GM18508 (cell line): ENCODE data around the gene WNT2.
"Not testable (repeated sequence)": the region's sequence is repeated elsewhere in the genome, so short reads cannot be mapped to it uniquely, and the experiment has no call there.

Experiments used
- ATAC-seq: cut with Tn5 transposase; IDR thresholded peaks from one replicate; pipeline ENCODE4 v1.9.1; 2021; ENCODE audit warnings: moderate number of reproducible peaks; ENCODE audit not compliant: insufficient read depth, unreplicated experiment

The WNT2 gene

DNA sequence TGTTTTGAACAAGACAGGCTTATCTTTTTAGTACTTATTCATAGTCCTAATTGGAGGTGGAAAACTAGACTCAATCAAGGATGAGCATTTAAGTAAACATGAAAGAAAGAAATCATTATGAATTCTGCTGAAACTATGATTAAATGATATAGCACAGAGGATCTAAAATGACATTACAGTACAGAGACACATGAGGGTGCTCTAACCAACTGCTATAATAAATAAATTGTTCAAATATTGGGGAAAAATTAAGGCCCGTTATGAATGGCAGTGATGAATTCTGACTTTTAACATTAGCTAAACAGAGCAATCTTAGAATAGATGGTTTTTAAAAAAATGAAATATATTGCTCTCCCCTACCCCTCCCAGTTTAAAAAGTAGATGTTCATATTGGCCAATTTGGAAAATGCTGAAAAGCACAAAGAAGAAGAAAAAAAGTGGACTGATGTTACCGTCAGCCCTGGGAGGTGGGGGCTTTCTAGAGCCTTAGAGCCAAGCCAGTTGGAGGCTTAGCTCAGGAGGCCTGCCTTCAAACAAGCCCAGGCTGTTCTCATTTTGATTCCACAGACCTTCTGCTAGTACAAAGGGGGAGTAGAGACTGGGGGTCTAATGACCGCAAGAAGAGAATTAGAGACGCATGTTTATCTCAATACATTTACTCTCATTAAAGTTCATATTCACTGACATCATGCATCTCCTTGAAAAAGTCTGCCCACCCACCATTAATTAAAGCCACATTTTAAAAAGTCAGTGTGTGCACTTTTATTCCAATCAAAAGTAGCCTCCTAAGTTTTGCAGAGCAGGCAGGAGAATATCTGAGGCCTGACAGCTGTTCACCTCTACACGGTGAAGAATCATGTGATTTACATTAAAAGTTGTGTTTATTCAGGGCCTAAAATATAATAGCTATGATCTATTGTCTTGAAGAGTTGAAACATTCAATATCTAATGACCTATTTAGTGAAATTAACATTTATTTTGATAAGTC lies 10.0 kb downstream of the WNT2 start:
- no peak for ATAC-seq

- ATAC-seq: no peak
These were observed 14.0 kb downstream of the WNT2 start for GRCh38 chr7:117308891-117309290.

DNA sequence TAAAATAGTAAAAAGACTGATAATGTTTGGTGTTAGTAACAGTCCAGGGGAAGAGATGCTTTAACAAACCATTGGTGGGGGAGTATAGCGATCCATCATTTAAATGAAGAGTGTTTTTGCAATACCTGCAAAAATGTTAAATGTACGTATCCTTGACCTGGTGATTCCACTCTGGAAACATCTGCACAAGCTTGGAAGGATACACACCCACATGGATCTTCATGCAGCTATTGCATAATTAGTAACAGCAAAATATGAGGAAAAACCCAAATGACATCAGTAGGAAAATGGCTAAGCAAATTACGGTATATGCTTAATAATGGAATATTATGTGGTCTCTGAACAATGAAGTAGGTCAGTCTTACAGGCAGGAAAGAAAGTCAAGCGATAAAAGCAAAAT lies 20.5 kb downstream of the WNT2 start:
- no peak for ATAC-seq

DNA sequence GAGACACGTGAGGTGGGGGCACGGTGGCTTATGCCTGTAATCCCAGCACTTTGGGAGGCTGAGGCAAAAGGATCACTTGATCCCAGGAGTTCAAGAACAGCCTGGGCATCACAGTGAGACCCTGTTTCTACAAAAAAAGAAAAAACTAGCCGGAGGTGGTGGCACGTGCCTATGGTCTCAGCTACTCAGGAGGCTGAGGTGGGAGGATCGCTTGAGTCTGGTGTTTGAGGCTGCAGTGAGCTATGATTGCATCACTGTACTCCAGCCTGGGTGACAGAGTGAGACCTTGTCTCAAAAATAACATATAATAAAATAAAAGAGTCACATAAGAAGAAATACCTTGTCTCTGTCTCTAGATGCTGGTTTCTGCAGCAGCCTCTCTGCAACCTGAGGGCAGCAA lies 22.4 kb downstream of the WNT2 start:
- ATAC-seq: not testable (repeated sequence)

DNA sequence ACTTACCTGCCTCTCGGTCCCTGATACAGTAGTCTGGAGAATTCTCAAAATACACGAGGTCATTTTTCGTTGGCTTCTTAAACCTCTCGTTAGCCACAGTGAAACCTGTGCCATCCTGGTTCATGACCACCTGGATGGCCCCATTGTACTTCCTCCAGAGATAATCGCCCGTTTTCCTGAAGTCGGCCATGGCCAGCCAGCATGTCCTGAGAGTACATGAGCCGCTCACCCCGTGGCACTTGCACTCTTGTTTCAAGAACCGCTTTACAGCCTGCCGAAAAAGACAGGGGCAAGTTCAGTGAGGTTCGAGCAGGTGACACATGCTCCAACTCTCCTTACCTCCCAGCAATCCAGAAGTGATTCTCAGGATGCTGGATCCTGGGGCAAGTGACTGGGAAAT lies 25.3 kb downstream of the WNT2 start:
- no peak for ATAC-seq

DNA sequence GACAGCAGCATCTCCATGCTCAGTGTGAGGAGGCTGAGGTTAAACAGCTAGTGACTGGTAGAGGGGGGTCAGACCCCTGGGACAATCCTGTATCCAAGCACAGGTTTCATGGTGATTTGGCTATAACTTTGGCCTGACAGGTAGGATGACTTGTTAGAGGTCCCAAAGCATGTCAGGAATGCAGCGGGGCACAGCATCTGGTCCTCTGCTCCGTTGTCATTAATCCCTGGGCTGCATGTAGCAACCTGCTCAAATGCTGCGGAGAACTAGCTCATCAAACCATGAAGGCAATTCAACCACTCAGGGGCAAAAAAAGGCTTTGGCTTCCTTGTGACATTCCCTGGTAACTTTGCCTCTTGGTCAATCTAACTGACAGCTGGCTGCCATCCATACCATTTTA lies 26.8 kb downstream of the WNT2 start:
- ATAC-seq: no peak

GRCh38 chr7:117285826-117286225 lies 37.0 kb downstream of the WNT2 start:
- ATAC-seq: no peak

- ATAC-seq: no peak
These were observed 38.2 kb downstream of the WNT2 start for GRCh38 chr7:117284692-117285091.

DNA sequence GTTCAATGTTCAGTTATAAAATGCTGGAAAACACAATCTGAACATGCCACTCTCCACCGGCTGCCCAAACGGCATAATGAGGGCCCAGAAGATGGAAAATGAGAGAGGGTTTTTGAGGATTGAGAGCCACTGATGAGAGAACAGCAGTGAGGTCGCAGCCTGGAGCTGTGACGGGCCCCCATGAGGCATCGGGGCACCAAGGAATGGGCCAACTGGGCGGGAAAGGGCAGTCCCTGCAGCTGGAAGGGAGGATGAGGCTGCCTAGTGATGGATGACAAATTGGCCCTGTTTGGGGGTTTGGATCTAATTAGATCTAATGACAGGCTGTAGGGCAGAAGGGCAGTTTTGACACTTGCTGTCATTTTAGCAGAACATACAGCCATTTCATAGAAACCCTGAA lies 39.1 kb downstream of the WNT2 start:
- no peak for ATAC-seq

GRCh38 chr7:117283371-117283770 lies 39.5 kb downstream of the WNT2 start:
- ATAC-seq: no peak

- ATAC-seq: no peak
These were observed 40.5 kb downstream of the WNT2 start for GRCh38 chr7:117282239-117282812.

DNA sequence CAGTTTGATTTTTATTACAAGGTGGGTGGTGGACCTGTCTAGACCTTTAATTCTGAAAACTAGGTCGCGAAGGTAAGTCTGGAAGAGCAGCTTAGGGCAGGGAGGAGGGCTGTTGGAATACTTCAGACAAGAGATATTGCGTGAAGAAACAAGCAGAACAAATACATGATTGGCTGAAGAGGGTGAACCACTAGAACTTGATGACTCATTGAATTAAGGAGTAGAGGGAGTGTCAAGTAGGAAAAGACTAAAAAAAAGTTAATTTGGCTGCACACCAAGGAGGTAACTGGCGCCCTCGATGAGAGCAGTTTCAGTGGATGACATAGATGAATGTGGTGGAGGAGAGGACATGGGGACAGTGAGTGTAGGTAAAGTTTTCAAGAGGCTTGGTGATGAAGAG lies 41.3 kb downstream of the WNT2 start:
- no peak for ATAC-seq

GRCh38 chr7:117279931-117280557 lies 42.8 kb downstream of the WNT2 start:
- no peak for ATAC-seq

GRCh38 chr7:117279203-117279602 lies 43.7 kb downstream of the WNT2 start:
- ATAC-seq: no peak

DNA sequence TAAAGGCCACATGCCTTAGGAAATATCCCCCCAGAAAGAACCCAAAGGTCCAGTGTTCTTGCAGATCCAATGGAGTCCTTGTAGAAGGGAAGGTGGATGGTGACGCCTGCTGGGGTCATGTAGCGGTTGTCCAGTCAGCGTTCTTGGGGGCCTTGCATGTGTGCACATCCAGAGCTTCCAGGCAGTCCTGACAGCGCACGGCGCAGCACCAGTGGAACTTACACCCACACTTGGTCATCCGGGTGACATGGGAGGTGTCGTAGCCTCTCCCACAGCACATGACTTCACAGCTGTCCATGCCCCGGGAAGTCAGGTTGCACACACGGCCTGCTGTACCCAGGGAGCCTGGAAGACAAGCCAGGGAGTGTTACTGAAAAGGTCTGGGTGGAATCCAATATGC lies 44.8 kb downstream of the WNT2 start:
- ATAC-seq: no peak

GRCh38 chr7:117277576-117277975 lies 45.3 kb downstream of the WNT2 start:
- no peak for ATAC-seq

GRCh38 chr7:117274951-117275350 lies 47.9 kb downstream of the WNT2 start:
- no peak for ATAC-seq

- ATAC-seq: no peak
These were observed 49.0 kb downstream of the WNT2 start for GRCh38 chr7:117273814-117274225.

GRCh38 chr7:117273325-117273724 lies 49.5 kb downstream of the WNT2 start:
- ATAC-seq: no peak

DNA sequence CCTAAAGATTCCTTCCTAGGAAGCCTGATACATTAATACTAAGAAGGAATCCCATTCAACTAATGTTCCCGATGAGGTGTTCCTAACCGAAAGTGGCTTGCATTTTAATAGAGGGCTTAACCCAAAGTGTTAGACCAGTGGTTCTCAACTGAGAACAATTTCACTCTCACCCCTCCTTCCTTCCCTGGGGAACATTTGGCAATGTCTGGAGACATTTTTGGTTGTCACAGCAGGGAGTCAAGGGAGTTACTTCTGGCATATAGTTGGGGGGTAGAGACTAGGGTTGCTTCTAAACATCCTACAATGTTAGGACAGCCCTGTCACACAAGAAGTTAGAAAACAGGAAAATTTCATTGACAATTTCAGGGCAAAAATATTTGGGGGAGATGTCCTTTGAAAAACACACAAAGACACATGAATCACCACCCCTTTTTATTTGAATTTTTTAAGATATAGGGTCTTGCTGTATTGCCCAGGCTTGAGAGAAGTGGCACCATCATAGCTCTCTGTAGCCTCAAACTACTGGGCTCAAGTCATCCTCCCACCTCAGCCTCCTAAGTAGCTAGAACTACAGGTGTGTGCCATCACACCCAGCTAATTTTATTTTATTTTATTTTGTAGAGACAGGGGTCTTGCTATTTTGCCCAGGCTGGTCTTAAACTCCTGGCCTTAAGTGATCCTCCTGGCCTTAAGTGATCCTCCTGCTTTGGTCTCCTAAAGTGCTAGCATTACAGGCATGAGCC lies 50.7 kb downstream of the WNT2 start:
- ATAC-seq: no peak

GRCh38 chr7:117271566-117271965 lies 51.3 kb downstream of the WNT2 start:
- ATAC-seq: no peak
